ENCODE data around the gene CCNY.
"Not testable (repeated sequence)": the region's sequence is repeated elsewhere in the genome, so short reads cannot be mapped to it uniquely, and the experiment has no call there.

Gene CCNY

GRCh38 chr10:35406003-35406630, 69.8 kb downstream of the CCNY start:
- DNase-seq (ENCODE audit: low read depth), result not testable (repeated sequence)

DNA sequence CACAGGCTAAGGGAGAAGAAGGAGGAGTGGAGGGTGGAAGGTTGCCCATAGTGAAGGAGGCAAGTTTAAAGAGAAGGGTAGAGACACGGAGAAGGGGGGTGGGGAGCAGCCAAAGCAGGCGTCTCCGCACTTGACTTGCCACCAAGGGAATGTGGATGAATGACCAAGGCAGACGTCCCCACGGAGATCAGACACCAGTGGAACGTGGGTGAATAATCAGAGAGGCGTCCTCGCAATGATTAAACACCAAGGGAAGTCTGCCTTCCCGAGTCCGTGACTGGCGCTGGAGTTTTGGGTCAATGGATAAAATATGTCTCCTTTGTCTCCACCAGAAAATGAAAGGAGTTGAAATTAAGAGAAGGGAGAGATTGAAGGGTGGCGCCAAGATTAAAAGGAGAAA, 71.4 kb downstream of the CCNY start:
- not testable (repeated sequence) for DNase-seq (ENCODE audit: low read depth)

GRCh38 chr10:35409094-35409582, 72.8 kb downstream of the CCNY start:
- no peak for DNase-seq (ENCODE audit: low read depth)

DNA sequence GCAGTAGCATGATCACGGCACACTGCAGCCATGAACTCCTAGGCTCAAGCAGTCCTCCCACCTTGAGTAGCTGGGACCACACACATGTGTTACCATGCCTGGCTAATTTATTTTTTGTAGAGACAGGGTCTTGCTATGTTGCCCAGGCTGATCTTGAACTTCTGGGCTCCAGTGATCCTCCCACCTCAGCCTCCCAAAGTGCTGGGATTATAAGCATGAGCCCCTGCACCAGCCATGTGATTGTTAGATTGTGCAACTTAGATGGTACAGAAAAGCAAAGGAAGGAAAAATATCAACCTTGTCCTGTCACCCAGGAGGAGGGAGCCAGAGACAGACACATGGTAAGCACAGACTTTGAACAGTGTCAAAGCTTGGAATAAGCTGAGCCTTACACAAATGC, 73.5 kb downstream of the CCNY start:
- DNase-seq (ENCODE audit: low read depth), result no peak

DNA sequence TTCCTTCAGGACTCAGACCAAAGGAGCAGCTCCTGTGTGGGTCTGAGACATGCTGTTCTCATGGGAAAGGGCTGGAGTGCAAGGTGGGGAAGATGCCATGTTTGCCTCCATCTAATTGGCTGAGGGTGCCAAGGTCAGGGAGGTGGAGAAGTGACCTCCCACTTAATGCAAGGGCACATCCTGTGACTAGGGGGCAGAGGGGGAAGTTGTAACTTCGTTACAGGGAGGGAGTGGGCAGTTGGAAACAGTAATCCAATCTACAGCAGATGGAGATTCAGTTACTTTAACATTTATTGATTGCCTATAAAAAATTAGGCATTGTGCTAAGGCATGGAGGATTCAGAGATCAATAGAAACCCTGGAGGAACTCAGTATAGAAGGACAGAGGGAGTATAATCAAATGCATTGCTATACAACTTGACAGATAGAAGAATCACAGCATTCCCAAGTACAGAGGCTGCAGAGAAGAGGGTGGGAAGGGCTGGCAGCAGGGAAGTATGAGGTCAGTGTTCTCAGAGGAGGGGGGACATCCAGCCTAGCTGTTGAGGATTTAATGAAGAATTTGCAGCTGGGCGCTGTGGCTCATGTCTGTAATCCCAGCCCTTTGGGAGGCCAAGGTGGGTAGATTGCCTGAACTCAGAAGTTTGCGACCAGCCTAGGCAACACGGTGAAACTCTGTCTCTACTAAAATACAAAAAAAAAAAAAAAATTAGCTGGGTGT, 75.9 kb downstream of the CCNY start:
- no peak for DNase-seq (ENCODE audit: low read depth)

DNA sequence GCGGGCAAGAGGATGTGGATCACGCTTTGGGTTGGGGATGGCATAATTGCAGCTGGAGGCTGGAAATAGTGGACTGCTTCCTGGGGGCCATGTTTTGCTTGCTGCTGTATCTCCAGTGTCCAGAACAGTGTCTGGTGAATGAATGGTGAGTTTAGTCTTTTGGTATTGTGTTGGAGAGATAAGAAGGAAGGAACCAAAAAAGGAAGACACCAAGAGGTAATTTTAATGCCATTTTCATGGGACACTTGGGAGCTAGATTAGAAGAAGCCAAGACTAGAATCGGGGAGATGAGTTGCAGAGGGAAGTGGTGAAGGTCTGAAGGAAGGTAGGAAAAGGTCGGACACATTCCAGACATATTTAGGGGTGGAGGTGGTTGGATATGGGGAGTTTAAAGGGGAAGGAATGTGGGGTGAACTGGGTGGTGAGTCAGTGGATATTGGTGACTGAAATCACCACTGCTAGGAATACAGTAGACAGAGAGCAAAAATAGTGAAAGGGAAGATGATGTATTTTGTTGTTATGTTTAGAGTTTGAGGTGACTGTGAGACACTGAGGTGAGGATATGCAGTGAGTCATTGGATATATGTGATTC, 76.7 kb downstream of the CCNY start:
- no peak for DNase-seq (ENCODE audit: low read depth)

- DNase-seq (ENCODE audit: low read depth), result no peak
Observed at GRCh38 chr10:35413985-35414861, 77.9 kb downstream of the CCNY start.

GRCh38 chr10:35415505-35415904, 79.2 kb downstream of the CCNY start:
- DNase-seq (ENCODE audit: low read depth), result no peak

- no peak for DNase-seq (ENCODE audit: low read depth)
Observed at GRCh38 chr10:35416619-35417312, 80.5 kb downstream of the CCNY start.

DNA sequence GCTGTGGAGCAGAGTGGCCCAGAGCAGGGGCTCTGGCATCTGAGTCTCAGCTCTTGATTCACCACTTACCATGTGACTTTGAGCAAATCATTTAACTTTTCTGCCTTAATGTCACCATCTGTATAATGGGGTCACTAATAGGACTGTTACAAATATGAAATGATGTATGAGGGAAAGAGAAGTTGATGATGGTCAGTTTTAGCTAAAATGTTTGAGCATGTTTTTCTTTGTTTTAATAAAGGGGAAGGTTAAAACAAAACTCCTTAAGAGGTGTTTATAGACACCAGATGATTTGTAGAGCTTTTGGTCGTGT, 81.0 kb downstream of the CCNY start:
- DNase-seq (ENCODE audit: low read depth), result no peak

- DNase-seq (ENCODE audit: low read depth), result no peak
Observed at GRCh38 chr10:35417795-35418194, 81.5 kb downstream of the CCNY start.

DNA sequence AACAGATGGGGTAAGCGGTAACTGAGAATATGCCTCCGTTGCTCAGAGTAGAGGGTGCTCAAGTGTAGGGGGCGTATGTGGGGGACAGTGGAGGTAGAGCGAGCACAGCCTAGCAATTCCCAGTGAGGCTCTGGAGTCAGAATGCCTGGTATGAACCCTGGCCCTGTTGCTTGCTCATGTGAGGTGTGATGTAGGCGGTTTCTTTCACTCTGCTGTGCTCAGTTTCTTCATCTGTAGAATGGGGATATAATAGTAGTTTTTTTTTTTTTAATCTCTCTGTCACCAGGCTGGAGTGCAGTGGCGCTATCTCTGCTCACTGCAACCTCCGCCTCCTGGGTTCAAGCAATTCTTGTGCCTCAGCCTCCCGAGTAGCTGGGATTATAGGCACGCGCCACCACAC, 82.3 kb downstream of the CCNY start:
- DNase-seq (ENCODE audit: low read depth), result not testable (repeated sequence)

DNA sequence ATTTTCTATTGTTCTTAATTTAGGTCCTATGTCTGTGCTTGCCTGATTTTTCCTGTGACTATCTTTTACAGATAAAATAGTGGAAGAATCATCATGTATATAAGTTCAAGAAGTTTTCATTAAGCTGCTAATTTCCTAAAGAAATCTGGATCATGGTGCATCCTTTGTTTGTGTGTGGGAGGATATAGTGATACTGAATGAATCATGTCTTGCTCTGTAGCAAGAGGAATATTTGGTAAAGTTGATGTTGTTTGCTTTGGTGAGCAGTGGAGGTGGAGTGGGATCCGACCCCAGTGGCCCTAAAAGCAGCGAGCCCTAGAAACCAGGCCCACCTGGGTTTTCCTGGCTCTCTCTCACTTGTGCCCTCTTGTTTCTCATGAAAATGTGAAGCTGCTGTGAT, 83.7 kb downstream of the CCNY start:
- no peak for DNase-seq (ENCODE audit: low read depth)

DNA sequence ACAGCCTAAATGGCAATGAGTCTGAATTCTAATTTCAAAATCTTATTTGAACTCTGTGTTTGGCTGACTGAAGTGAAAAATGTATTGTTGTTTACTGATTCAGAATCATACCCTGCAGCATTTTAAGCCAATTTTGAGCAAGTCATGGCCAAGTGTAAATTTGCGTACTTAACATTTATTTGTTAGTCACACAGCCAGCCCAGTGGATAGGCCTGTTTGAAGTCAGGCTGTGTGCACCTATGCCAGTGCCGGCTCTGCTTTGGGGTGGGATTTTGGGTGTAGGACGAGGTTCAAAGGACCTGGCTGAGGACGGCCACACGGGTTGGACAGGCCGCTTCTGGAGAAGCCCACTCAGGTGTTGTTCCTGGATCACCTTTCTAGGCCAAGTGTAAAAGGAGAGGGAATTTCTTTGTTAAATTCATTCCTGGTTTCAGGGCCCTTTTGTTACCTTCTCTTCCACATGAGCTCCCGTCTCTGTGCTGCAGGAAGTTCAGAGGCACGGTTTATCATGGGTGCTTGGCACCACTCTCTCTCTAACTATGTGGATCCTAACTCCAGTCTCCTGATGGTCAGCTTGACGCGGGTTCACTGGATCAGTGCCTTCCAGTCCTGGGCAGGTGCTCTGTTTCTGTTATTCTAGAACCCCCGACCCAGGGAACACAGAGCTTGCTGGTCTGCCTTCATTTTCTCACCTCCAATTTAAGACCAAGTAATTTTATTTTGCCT, 84.7 kb downstream of the CCNY start:
- DNase-seq (ENCODE audit: low read depth), result no peak

DNA sequence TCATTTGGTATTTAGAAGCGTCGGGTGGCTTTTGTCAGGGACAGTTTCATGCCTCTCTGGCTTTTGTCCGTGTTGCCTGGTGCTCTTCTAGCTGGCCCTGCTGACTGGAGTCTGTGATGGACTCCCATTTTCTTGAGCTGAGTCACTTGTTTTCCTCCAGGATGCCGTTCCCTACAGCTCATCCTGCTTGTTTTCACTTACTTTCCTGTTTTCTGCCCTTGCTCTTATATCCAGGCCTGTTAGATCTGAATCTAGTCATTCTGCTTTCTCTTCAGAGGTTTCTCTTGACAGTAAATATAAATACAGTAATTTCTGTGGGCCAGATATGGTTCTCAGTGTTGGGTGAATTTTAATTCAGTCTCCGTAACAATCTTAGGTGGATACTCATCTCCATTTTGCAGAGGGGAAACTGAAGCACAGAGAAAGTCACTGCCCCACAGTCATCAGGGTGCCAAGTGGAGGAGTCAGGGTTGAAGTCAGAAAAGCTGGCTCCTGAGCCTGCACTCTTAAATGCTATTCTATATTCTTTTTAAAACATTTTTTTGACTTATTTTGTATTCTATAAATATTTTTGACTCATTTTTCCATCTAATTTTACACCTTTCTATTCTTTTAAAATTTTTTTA, 85.4 kb downstream of the CCNY start:
- no peak for DNase-seq (ENCODE audit: low read depth)

GRCh38 chr10:35422228-35422627, 85.9 kb downstream of the CCNY start:
- DNase-seq (ENCODE audit: low read depth), result no peak

- DNase-seq (ENCODE audit: low read depth), result no peak
Observed at GRCh38 chr10:35423505-35424306, 87.4 kb downstream of the CCNY start.

GRCh38 chr10:35424680-35425285, 88.5 kb downstream of the CCNY start:
- no peak for DNase-seq (ENCODE audit: low read depth)

DNA sequence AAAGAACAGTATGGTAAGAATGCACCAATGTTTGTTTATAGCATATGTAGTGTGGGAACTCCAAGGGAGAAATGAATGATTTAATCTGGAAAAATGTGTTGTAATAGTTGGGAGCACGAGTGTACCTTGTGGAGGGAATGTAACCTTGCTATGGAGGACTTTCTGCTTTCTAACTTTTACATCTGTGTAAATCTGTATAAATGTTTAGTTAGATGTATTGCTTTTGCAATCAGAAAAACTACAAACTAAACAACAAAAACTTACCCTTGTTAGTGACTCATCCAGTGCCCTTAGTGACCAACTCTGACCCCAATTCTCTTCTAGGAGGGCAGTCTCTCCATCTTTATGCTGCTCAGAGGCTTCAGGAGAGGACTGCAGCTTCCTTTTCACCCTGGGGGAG, 89.3 kb downstream of the CCNY start:
- no peak for DNase-seq (ENCODE audit: low read depth)

GRCh38 chr10:35426657-35427056, 90.3 kb downstream of the CCNY start:
- DNase-seq (ENCODE audit: low read depth), result no peak

Measured in HS-27A (cell line).